ELF-1 (cell line): ENCODE data around the gene LUZP4.
A peak's percentile ranks its signal among the peaks of the same experiment; 100 is the strongest.
"Not testable (repeated sequence)": the region's sequence is repeated elsewhere in the genome, so short reads cannot be mapped to it uniquely, and the experiment has no call there.

ENCODE experiments used
- DNase-seq: peaks from one replicate; pipeline ENCODE4 v3.0.0-alpha.2; 2016; ENCODE audit warnings: low read depth, low spot score

The LUZP4 gene

GRCh38 chrX:115289465-115289864 lies at the start of gene LUZP4:
TSS of gene LUZP4 (plus strand) at chrX:115289715. CDS start at chrX:115289760, 45 bp downstream.
- DNase-seq: no peak

DNA sequence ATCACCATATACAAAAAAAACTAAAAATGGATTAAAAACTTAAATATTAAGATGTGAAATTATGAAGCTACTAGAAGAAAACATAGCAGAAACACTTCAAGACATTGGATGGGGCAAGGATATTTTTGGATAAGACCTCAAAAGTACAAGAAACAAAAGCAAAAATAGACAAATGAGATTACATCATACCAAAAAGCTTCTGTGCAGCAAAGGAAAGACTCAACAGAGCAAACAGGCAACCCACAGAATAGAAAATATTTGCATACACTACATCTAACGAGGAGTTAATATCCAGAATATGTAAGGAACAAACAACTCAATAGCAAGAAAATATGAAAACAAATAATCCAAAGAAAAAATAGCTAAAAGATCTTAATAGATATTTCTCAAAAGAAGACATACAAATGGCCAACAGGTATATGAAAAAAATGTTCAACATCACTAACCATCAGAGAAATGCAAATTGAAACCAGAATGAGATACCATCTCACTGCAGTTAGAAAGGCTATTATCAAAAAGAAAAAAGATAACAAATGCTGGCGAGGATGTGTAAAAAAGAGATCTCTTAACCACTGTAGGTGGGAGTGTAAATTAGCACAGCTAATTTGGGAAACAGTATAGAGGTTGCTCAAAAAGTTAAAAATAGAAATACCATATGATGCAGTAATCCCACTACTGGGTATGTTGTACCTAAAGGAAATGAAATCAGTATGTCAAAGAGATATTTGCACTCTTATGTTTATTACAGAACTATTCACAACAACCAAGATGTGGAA lies 37.9 kb upstream of the LUZP4 start:
- no peak for DNase-seq

DNA sequence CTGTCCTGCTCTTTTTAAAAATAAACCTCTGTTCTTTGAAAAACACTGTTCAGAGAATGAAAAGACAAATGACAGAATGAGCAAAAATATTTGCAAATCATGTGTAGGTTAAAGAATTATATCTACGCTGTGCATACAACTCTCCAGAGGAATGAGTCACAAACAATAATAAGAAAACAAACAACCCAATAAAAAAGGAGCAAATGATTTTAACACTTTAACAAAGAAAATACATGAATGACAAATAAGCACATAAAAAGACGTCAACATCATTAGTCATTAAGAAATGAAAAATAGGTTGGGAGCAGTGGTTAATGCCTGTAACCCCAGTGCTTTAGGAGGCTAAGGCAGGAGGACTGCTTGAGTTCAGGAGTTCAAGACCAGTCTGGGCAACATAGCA lies 34.5 kb upstream of the LUZP4 start:
- DNase-seq: no peak

DNA sequence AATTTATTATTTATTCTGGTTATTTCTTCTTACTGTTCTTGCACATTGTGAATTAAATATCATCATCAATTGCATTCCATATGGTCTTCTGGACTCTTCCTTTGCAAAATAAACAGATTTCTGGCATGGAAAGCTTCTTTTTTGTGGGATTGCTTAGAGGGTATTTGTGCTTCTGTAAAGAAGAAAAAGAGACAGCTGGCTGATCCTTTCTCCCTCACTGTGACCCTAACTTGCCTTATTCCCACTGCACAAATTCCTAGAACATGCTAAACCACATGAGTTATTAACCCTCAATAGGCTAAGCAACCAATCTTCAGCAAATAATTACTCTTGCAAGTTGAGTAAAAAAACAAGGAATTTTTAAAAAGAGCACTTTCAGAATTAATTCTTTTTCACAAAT lies 31.8 kb upstream of the LUZP4 start:
- DNase-seq: no peak

- no peak for DNase-seq
These were observed 30.2 kb upstream of the LUZP4 start for GRCh38 chrX:115259238-115259875.

GRCh38 chrX:115260330-115260729 lies 29.2 kb upstream of the LUZP4 start:
- no peak for DNase-seq

- DNase-seq: no peak
These were observed 28.4 kb upstream of the LUZP4 start for GRCh38 chrX:115261148-115261547.

- no peak for DNase-seq
These were observed 25.5 kb upstream of the LUZP4 start for GRCh38 chrX:115264009-115264408.

DNA sequence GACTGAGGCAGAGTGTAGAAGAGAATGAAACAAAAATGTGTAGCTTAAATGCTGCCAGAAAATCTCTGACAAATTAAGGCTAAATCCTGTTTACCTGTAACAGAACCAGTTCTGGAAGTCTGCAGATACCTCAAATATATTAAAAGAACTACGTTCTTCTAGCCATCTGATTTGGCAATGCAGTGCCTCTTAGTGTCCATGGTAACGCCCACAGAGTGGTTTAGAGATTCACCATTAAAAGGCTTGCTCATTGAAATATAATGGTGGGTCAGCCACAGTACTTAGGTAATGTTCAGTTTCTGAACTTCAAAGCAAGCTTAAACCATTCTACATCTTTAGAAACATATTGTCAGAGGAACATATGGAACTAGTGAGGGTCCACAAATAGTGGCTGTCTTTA lies 23.2 kb upstream of the LUZP4 start:
- no peak for DNase-seq

DNA sequence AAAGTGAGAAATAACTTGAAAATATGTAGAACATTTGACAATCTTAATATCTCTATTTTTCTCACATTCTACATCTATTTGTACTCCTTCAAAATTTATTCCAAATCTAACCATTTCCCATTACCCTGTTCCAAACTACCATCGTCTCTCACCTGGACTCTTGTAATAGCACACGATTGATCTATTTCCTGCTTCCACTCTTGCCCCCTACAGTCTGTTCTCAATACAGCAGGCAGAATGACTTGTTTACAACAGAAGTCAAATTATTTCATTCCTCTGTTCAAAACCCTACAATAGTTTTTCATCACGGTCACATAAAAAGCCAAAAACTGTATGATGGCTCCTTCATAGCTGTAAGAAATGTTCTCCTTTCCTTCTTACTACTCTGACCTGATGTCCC lies 21.1 kb upstream of the LUZP4 start:
- DNase-seq: no peak

DNA sequence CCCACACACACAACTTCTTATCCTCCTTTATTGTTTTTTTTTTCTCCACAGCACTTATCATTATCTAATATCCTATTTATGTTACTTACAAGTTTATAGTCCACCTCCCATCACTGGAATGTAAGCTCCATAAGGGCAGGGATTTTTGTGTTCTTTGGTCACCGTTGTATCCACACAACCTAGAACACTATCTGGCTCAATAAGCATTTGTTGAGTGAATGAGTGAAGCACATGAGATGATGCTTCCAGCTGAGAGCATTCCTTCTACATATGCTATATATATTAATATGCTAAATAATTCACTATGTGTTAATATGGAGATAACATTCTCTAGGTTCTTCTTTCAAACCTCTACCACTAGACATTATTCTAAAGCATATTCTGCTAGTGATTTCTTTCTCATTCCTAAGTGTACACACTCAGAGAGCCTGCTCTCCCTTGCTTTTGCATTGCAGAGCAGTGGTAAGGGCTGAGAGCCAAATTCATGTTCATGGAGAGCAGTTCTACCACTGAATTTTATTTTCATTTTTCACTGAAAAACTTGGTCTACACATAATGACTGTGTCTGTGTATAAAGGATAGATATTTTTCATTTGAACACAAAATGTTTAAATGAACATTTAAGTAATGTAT lies 20.3 kb upstream of the LUZP4 start:
- DNase-seq: no peak

DNA sequence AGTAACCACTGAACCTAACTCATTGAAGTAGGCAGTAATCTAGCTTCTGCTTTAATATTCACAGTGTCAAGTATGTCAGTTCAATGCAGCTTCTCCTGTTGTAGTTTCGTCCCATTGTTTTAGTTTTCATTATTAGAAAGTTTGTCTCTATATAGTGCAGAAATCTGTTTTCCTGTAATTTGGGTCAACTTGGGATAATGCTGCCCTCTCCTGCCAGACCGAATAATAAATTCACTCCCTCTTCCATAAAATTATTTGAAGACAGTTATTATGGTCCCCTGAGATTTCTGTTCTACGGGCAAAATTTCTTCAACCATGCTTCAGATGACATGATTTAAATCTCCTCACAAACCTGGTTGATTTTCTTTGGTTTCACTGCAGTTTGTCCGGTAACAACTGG lies 4.6 kb upstream of the LUZP4 start:
- DNase-seq: no peak

DNA sequence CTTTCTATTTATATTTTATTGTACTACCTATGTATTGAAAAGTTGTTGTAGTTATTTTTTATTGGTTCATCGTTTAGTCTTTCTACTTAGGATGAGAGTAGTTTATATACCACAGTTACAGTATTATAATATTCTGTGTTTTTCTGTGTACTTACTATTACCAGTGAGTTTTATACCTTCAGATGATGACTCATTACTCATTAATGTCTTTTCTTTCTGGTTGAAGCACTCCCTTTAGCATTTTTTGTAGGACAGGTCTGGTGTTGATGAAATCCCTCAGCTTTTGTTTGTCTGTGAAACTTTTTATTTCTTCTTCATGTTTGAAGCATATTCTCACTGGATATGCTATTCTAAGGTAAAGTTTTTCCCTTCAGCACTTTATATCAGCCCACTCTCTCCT lies 7.7 kb downstream of the LUZP4 start:
- DNase-seq: no peak

GRCh38 chrX:115311139-115311538 lies 21.6 kb downstream of the LUZP4 start:
- DNase-seq: peak; percentile 48

DNA sequence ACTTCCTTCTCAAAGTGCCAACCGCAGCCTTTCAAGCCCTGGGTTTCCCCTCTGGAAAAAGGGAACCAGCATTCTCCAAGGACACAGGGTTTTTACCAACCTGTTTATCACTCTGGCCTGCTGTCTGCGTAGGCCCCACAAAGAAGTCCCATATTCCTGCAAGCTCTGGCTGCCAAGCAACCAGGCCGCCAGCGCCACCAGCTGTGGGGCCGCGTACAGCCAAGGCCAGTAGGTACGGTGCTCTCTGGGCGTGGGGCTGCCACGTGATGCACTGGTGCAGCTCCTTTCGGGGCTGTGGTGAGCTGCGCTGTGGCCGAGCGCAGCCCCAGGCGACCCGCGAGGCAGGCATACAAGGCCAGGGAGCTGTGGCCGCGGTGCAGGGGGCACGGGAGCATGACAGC lies 22.1 kb downstream of the LUZP4 start:
- DNase-seq: peak; percentile 91

- DNase-seq: peak; percentile 50
These were observed 28.6 kb downstream of the LUZP4 start for GRCh38 chrX:115318139-115318538.

GRCh38 chrX:115322375-115322774 lies 32.9 kb downstream of the LUZP4 start:
- DNase-seq: no peak

GRCh38 chrX:115324194-115324593 lies 34.7 kb downstream of the LUZP4 start:
- no peak for DNase-seq

DNA sequence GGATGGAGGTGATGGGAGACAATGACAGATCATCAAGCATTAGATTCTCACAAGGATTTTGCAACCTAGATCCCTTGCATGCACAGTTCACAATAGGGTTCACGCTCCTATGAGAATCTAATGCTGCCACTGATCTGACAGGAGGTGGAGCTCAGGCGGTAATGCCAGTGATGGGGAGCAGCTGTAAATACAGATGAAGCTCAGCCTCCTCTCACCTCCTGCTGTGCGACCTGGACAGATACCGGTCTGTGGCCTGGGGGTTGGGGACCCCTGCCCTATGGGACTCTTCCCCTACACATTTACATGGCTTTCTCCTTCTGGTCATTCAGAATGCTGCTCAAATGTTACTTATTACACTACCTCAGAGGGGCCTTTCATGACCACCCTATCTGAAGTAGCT lies 39.8 kb downstream of the LUZP4 start:
- DNase-seq: not testable (repeated sequence)

- peak; percentile 89 for DNase-seq
These were observed 41.1 kb downstream of the LUZP4 start for GRCh38 chrX:115330498-115331168.

- DNase-seq: no peak
These were observed 43.3 kb downstream of the LUZP4 start for GRCh38 chrX:115332832-115333231.

- DNase-seq: no peak
These were observed 43.9 kb downstream of the LUZP4 start for GRCh38 chrX:115333446-115333845.
